ENCODE measurements around the gene PNPLA8. TPM values are rescaled to one million over a fixed set of nuclear protein-coding genes. Genes with fewer than 3 reads are reported as not detected.

PNPLA8 gene
- polyA plus RNA-seq, 2 donors = 11.4 to 13.7 TPM

GRCh38 chr7:108460964-108461363 is 65.0 kb downstream of the PNPLA8 start:
- Histone ChIP-seq H3K27me3 (ENCODE audit: control insufficient read depth in 1 of 2, insufficient read depth in 2 of 2, low read length in 2 of 2) (peaks cover 0 to 10% of the 10 kb centered on the region in 2 donors), H3K36me3 (ENCODE audit: control insufficient read depth in 2 of 2, insufficient read depth in 2 of 2, low read length in 1 of 2) (no peaks in the 10 kb centered on the region), H3K9me3 (ENCODE audit: control insufficient read depth in 2 of 2, insufficient read depth in 1 of 2, low read depth in 1 of 2, low read length in 1 of 2) (no peaks in the 10 kb centered on the region), H3K27ac (ENCODE audit: low read depth in 2 of 2, low read length in 1 of 2) (no peak overlapping the region), H3K4me3 (ENCODE audit: low read depth in 1 of 2, low read length in 2 of 2) (no peak overlapping the region), H3K4me1 (ENCODE audit: control insufficient read depth in 2 of 2, insufficient read depth in 2 of 2, low read length in 1 of 2) (peaks cover 0 to 2% of the 10 kb centered on the region in 2 donors)
- 71 to 94% methylated on average over 1 of the region's 1 CpG for WGBS, 2 donors

- Histone ChIP-seq H3K4me1 (ENCODE audit: control insufficient read depth in 2 of 2, insufficient read depth in 2 of 2, low read length in 1 of 2) (peaks cover 8 to 10% of the 10 kb centered on the region in 2 donors), H3K27me3 (ENCODE audit: control insufficient read depth in 1 of 2, insufficient read depth in 2 of 2, low read length in 2 of 2) (peaks cover 0 to 17% of the 10 kb centered on the region in 2 donors), H3K9me3 (ENCODE audit: control insufficient read depth in 2 of 2, insufficient read depth in 1 of 2, low read depth in 1 of 2, low read length in 1 of 2) (no peaks in the 10 kb centered on the region), H3K36me3 (ENCODE audit: control insufficient read depth in 2 of 2, insufficient read depth in 2 of 2, low read length in 1 of 2) (no peaks in the 10 kb centered on the region), H3K4me3 (ENCODE audit: low read depth in 1 of 2, low read length in 2 of 2) (no peak overlapping the region), H3K27ac (ENCODE audit: low read depth in 2 of 2, low read length in 1 of 2) (no peak overlapping the region)
- WGBS, 2 donors = 56 to 61% methylated on average over 3 of the region's 3 CpGs
These were observed 65.9 kb downstream of the PNPLA8 start for GRCh38 chr7:108459922-108460551.

GRCh38 chr7:108457871-108458270 is 68.1 kb downstream of the PNPLA8 start:
- Histone ChIP-seq H3K27ac (ENCODE audit: low read depth in 2 of 2, low read length in 1 of 2) (no peak overlapping the region), H3K36me3 (ENCODE audit: control insufficient read depth in 2 of 2, insufficient read depth in 2 of 2, low read length in 1 of 2) (no peaks in the 10 kb centered on the region), H3K4me3 (ENCODE audit: low read depth in 1 of 2, low read length in 2 of 2) (no peak overlapping the region), H3K4me1 (ENCODE audit: control insufficient read depth in 2 of 2, insufficient read depth in 2 of 2, low read length in 1 of 2) (peaks cover 8 to 11% of the 10 kb centered on the region in 2 donors), H3K9me3 (ENCODE audit: control insufficient read depth in 2 of 2, insufficient read depth in 1 of 2, low read depth in 1 of 2, low read length in 1 of 2) (no peaks in the 10 kb centered on the region), H3K27me3 (ENCODE audit: control insufficient read depth in 1 of 2, insufficient read depth in 2 of 2, low read length in 2 of 2) (peaks cover under 1 to 19% of the 10 kb centered on the region in 2 donors)

- peak overlapping the region in 1 of 2 donors; percentile 63 for H3K4me3 ChIP-seq (ENCODE audit: low read depth in 1 of 2, low read length in 2 of 2)
- no peaks in the 10 kb centered on the region for H3K36me3 ChIP-seq (ENCODE audit: control insufficient read depth in 2 of 2, insufficient read depth in 2 of 2, low read length in 1 of 2)
- H3K4me1 ChIP-seq (ENCODE audit: control insufficient read depth in 2 of 2, insufficient read depth in 2 of 2, low read length in 1 of 2) = peaks cover 8 to 11% of the 10 kb centered on the region in 2 donors
- no peak overlapping the region for H3K27ac ChIP-seq (ENCODE audit: low read depth in 2 of 2, low read length in 1 of 2)
- H3K9me3 ChIP-seq (ENCODE audit: control insufficient read depth in 2 of 2, insufficient read depth in 1 of 2, low read depth in 1 of 2, low read length in 1 of 2) = no peaks in the 10 kb centered on the region
- peaks cover 4 to 19% of the 10 kb centered on the region in 2 donors for H3K27me3 ChIP-seq (ENCODE audit: control insufficient read depth in 1 of 2, insufficient read depth in 2 of 2, low read length in 2 of 2)
- WGBS, 2 donors = 19 to 25% methylated on average over 19 of the region's 19 CpGs
These were observed 68.9 kb downstream of the PNPLA8 start for GRCh38 chr7:108456845-108457540.

GRCh38 chr7:108455998-108456677 is 69.8 kb downstream of the PNPLA8 start, which contains the start of gene NRCAM:
NRCAM (minus strand) TSS chr7:108456436; CDS start chr7:108240064, 216,372 bp downstream.
- H3K9me3 ChIP-seq (ENCODE audit: control insufficient read depth in 2 of 2, insufficient read depth in 1 of 2, low read depth in 1 of 2, low read length in 1 of 2) = no peaks in the 10 kb centered on the region
- H3K4me3 ChIP-seq (ENCODE audit: low read depth in 1 of 2, low read length in 2 of 2) = peak within 1 kb of the TSS; percentile 54 to 63
- no peaks in the 10 kb centered on the region for H3K36me3 ChIP-seq (ENCODE audit: control insufficient read depth in 2 of 2, insufficient read depth in 2 of 2, low read length in 1 of 2)
- peaks cover 4 to 19% of the 10 kb centered on the region in 2 donors for H3K27me3 ChIP-seq (ENCODE audit: control insufficient read depth in 1 of 2, insufficient read depth in 2 of 2, low read length in 2 of 2)
- whole genome bisulfite sequencing, 2 donors = 1% methylated on average over 61 to 81 of the region's 81 CpGs
- no peak within 1 kb of the TSS for H3K27ac ChIP-seq (ENCODE audit: low read depth in 2 of 2, low read length in 1 of 2)
- H3K4me1 ChIP-seq (ENCODE audit: control insufficient read depth in 2 of 2, insufficient read depth in 2 of 2, low read length in 1 of 2) = peaks cover 8 to 11% of the 10 kb centered on the region in 2 donors

GRCh38 chr7:108455551-108455997 is 70.4 kb downstream of the PNPLA8 start:
- peak overlapping the region; percentile 54 to 63 for H3K4me3 ChIP-seq (ENCODE audit: low read depth in 1 of 2, low read length in 2 of 2)

GRCh38 chr7:108454674-108455550 is 71.0 kb downstream of the PNPLA8 start:
- Histone ChIP-seq H3K4me1 (ENCODE audit: control insufficient read depth in 2 of 2, insufficient read depth in 2 of 2, low read length in 1 of 2) (peaks cover 8 to 11% of the 10 kb centered on the region in 2 donors), H3K9me3 (ENCODE audit: control insufficient read depth in 2 of 2, insufficient read depth in 1 of 2, low read depth in 1 of 2, low read length in 1 of 2) (no peaks in the 10 kb centered on the region), H3K27me3 (ENCODE audit: control insufficient read depth in 1 of 2, insufficient read depth in 2 of 2, low read length in 2 of 2) (peaks cover 4 to 19% of the 10 kb centered on the region in 2 donors), H3K4me3 (ENCODE audit: low read depth in 1 of 2, low read length in 2 of 2) (peak overlapping the region; percentile 54 to 63), H3K27ac (ENCODE audit: low read depth in 2 of 2, low read length in 1 of 2) (no peak overlapping the region), H3K36me3 (ENCODE audit: control insufficient read depth in 2 of 2, insufficient read depth in 2 of 2, low read length in 1 of 2) (no peaks in the 10 kb centered on the region)
- WGBS, 2 donors = 1 to 2% methylated on average over 57 to 72 of the region's 72 CpGs

More at GRCh38 chr7:108455551-108455997, 70.4 kb downstream of the PNPLA8 start:
- peaks cover 8 to 11% of the 10 kb centered on the region in 2 donors for H3K4me1 ChIP-seq (ENCODE audit: control insufficient read depth in 2 of 2, insufficient read depth in 2 of 2, low read length in 1 of 2)
- H3K36me3 ChIP-seq (ENCODE audit: control insufficient read depth in 2 of 2, insufficient read depth in 2 of 2, low read length in 1 of 2) = no peaks in the 10 kb centered on the region
- no peak overlapping the region for H3K27ac ChIP-seq (ENCODE audit: low read depth in 2 of 2, low read length in 1 of 2)
- peaks cover 4 to 19% of the 10 kb centered on the region in 2 donors for H3K27me3 ChIP-seq (ENCODE audit: control insufficient read depth in 1 of 2, insufficient read depth in 2 of 2, low read length in 2 of 2)
- no peaks in the 10 kb centered on the region for H3K9me3 ChIP-seq (ENCODE audit: control insufficient read depth in 2 of 2, insufficient read depth in 1 of 2, low read depth in 1 of 2, low read length in 1 of 2)
- 1% methylated on average over 47 of the region's 47 CpGs for WGBS, 2 donors

- Histone ChIP-seq H3K27ac (ENCODE audit: low read depth in 2 of 2, low read length in 1 of 2) (no peak overlapping the region), H3K27me3 (ENCODE audit: control insufficient read depth in 1 of 2, insufficient read depth in 2 of 2, low read length in 2 of 2) (peaks cover 4 to 19% of the 10 kb centered on the region in 2 donors), H3K4me3 (ENCODE audit: low read depth in 1 of 2, low read length in 2 of 2) (no peak overlapping the region)
These were observed 71.6 kb downstream of the PNPLA8 start for GRCh38 chr7:108454317-108454673.

GRCh38 chr7:108453320-108453719 is 72.6 kb downstream of the PNPLA8 start:
- H3K4me3 ChIP-seq (ENCODE audit: low read depth in 1 of 2, low read length in 2 of 2) = no peak overlapping the region
- no peaks in the 10 kb centered on the region for H3K9me3 ChIP-seq (ENCODE audit: control insufficient read depth in 2 of 2, insufficient read depth in 1 of 2, low read depth in 1 of 2, low read length in 1 of 2)
- H3K27me3 ChIP-seq (ENCODE audit: control insufficient read depth in 1 of 2, insufficient read depth in 2 of 2, low read length in 2 of 2) = peaks cover 4 to 19% of the 10 kb centered on the region in 2 donors
- WGBS, 2 donors = 89 to 92% methylated on average over 4 of the region's 4 CpGs
- H3K36me3 ChIP-seq (ENCODE audit: control insufficient read depth in 2 of 2, insufficient read depth in 2 of 2, low read length in 1 of 2) = no peaks in the 10 kb centered on the region
- peaks cover 8 to 11% of the 10 kb centered on the region in 2 donors for H3K4me1 ChIP-seq (ENCODE audit: control insufficient read depth in 2 of 2, insufficient read depth in 2 of 2, low read length in 1 of 2)
- H3K27ac ChIP-seq (ENCODE audit: low read depth in 2 of 2, low read length in 1 of 2) = no peak overlapping the region

More at GRCh38 chr7:108454317-108454673, 71.6 kb downstream of the PNPLA8 start:
- WGBS, 2 donors = 53 to 71% methylated on average over 4 of the region's 4 CpGs
- peaks cover 8 to 11% of the 10 kb centered on the region in 2 donors for H3K4me1 ChIP-seq (ENCODE audit: control insufficient read depth in 2 of 2, insufficient read depth in 2 of 2, low read length in 1 of 2)
- H3K36me3 ChIP-seq (ENCODE audit: control insufficient read depth in 2 of 2, insufficient read depth in 2 of 2, low read length in 1 of 2) = no peaks in the 10 kb centered on the region
- H3K9me3 ChIP-seq (ENCODE audit: control insufficient read depth in 2 of 2, insufficient read depth in 1 of 2, low read depth in 1 of 2, low read length in 1 of 2) = no peaks in the 10 kb centered on the region
